Measurements from ENCODE around the gene TSNAX.
A peak's percentile ranks its signal among the peaks of the same experiment; 100 is the strongest.
"Not testable (repeated sequence)": the region's sequence is repeated elsewhere in the genome, so short reads cannot be mapped to it uniquely, and the experiment has no call there.

TSNAX gene

DNA sequence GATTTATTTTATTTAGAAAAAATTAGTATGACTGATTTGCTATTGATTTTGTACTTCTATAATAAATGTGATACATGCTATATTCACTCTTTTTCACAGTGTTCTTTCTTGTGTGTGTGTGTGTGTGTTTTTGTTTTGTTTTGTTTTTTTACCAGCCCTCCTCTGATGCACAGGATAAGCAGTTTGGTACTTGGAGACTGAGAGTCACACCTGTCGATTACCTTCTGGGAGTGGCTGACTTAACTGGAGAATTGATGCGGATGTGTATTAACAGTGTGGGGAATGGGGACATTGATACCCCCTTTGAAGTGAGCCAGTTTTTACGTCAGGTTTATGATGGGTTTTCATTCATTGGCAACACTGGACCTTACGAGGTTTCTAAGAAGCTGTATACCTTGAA, 35.9 kb downstream of the TSNAX start:
- no peak for DNase-seq

DNA sequence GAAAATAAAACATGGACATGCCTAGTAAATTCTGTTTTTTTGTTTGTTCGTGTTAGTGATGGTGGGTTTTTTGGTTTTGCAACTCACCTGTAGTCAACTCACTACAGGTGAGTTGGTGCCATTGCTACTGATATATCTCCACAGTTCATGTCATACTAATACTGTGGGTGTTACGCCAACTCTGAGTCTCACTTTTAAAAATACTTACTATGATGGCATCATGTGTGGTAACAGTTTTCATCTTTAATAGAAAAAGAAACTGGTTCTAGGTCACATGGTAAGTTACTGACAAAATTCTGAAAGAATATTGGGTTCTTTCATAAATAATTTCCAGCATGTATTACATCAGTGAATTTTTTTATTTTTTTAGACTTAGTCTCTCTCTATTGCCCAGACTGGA, 38.0 kb downstream of the TSNAX start:
- DNase-seq = no peak

DNA sequence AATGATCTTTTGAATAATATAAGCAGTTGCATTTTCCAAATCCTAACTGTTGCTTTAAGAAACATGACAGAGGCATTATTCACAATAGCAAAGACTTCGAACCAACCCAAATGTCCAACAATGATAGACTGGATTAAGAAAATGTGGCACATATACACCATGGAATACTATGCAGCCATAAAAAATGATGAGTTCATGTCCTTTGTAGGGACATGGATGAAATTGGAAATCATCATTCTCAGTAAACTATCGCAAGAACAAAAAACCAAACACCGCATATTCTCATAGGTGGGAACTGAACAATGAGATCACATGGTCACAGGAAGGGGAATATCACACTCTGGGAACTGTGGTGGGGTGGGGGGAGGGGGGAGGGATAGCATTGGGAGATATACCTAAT, 41.8 kb downstream of the TSNAX start:
- not testable (repeated sequence) for DNase-seq

DNA sequence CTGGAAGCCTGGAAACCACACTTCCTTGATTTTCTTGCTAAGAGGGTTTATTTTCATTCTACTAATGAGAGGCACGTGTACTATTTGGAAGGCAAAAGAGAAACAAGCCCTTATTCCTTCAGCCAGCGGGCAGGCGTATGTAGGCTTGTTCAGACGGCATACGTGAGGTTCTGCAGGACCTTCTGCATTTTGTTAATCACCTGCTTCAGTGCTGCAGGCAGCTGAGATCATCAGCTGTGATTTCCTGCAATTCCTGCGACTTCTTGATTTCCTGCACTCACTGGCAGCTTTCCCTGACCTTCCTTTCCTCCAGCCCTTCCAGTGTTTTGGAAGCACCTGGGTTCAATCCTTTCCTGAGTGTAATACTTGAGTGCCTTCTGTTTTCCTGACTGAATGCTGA, 43.4 kb downstream of the TSNAX start:
- no peak for DNase-seq

DNA sequence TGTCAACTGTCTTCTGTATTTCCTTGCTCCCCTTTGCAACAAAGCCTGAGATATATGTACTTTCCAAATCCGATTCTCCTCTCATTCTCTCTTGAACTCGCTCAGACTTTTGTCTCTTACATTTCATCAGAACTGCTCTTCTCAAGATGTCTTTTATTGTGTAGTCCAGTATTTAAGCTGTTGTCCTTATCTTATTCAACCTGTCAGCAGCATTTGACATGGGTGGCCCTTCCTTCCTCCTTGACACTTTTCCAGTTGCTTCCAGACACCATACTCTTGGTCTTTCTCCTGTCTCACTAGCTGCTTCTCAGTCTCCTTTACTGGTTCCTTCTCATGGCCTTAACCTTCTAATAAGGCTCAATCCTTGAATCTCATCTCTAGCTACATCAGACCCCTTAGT, 47.0 kb downstream of the TSNAX start:
- DNase-seq = no peak

DNA sequence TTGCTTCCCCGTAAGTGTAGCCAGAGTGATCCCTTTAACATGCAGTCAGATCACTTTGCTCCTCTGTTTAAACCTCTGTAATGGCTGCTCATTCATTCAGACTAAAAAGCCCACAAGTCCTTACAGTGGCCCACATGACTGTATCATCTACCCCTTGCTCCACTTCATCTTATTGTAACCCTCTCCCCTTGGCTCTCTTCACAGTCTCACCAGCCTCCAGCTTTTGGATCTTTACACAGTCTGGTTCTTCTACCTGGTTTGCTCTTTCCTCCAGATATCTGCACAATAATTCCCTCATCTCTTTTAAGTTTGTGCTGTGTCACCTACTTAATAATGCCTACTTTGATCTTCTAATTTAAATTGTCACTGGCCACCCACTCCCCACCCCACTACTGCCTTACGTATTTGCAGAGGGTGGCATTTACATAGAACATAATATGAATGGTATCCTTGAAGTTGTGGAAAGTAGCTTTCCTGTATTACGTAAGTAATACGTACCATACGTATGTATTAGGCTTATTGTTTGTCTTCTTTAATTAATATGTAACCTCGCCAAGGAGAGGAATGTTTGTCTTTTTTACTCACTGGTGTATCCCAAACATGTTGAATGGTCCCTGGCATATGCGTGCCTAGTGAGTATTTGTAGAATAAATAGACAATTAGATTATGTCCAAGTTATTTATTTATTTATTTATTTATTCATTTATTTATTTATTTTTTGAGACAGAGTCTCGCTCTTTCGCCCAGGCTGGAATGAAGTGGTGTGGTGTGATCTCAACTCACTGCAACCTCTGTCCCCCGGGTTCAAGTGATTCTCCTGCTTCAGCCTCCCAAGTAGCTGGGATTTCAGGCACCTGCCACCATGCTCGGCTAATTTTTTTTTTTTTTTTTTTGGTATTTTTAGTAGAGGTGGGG, 48.6 kb downstream of the TSNAX start:
- no peak for DNase-seq

DNA sequence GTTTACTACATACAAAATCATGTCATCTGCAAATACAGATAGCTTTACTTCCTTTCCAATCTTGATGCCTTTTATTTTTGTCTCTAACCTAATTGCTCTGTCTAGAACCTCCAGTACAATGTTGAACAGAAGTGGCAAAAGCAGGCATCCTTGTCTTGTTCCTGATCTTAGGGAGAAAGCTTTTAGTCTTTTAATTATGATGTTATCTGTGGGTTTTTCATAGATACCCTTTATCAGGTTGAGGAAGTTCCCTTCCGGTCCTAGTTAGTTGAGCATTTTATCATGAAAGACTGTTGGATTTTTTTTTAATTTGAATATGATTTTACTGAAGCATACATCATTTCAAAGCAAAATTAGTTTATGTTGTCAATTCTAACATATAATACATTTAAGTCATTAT, 52.4 kb downstream of the TSNAX start:
- no peak for DNase-seq

DNA sequence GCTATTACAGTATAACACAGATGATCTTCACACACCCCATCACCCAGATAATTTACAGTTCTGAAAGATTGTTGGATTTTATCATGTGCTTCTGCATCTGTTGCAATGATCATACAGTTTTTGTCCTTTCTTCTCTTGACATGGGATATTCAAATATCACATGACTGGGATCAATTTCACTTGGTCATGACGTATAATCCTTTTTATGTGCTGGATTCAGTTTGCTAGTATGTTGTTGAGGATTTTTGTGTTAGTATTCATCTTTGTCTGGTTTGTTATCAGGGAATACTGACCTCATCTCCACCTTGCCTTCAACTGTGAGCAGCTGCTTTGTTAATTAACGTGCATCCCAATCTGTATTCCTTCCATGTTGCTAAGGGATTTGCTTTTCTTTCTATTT, 53.4 kb downstream of the TSNAX start:
- DNase-seq = no peak

DNA sequence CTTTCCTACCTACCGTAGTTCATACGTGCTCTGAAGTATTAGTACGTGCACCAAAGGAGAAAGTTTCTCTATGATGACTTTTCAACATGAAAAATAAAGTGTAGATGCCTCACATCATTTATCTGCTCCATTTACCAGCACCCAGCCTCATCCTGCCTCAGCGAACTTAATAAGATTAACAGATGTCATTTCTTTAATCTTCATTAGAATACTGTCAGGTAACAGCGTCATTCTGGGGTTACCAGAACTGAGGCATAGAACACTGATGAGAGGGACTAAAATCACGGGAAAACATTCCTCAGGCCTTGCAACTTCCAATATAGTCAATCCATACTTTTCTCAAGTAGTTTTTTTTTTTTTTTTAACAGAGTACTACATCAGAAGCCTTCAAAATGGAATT, 54.9 kb downstream of the TSNAX start:
- DNase-seq = no peak

DNA sequence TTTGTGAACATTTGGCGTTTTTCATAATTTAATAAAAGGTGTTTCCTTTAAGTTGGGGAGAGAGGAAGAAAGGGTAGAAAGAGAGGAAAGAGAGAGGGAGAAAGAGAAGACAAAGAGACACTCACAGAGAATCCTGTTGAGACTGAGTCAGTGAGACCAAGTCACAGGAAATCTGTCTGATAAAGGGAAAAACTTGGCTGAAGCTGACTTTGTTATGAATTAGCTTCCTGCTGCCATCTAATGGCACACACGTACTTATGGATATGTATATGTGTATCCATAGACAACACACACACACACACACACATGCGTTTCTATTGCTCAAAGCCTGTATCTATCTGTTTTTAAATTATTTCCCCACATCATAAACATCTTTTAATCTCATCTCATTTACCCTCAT, 55.6 kb downstream of the TSNAX start:
- peak; percentile 69 for DNase-seq

DNA sequence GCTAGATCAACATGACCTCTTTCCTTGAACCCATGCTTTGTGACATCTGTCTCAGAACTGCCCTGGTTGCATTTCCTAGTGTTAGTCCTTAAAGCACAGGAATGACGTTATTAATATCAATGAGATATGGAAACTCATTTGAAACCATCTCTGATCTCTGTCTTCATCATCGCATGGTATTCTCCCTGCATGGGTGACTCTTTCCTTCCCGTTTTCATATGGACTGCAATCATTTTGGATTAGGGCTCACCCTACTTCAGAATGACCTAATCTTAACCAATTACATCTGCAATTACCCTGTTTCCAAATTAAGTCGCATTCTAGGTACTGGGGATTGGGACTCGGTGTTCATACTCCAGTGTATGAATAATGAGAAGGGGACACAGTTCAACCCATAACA, 56.5 kb downstream of the TSNAX start:
- DNase-seq = no peak

DNA sequence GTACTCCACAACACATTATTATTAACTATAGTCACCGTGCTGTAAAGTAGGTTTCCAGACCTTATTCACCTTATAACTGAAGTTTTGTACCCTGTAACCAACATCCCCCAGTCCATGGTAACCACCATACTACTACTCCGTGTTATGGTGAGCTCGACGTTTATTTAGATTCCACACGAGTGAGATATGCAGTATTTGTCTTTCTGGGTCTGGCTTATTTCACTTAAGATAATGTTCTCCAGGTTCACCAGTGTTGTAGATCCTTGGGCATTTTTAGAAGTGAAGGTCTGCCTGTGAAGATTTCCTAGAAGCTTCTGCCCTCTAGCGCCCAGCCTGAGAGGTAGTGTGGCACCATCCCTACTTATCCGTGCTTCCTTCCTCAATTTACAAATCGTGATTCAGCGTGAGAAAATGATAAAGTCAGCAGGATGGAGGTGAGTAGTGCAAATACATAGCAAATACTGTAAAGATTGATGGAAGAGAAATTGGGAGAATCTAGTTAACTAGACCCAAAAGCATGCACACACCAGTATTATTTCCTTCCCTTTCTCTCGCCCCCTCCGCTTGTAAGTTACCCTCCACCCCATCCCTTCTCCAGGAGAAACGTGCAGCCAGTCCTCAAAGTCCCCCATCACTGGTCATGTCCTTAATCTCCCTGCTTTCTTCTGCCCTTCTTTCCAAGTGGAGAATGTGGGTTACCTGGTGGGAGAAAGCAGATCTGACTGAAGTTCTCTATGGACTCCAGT, 62.2 kb downstream of the TSNAX start:
- DNase-seq = peak; percentile 84

DNA sequence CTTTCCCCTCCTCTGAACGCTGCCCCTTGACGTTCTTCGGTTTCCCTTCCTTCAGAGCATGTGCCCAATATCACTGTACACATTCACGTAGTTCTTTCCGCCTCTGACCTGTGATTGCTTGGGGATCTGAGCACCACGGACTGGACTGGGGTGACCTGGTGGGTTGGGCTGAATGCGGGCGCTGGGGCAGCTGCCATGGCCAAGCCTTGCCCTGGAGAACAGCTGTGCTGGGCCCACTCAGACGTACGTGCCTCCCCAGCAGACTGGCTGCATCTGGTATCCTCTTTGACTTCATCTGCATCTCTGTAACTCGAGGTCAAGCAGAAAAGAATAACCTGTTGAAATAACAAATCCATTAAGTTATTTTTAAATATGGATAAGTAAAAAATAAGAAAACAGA, 63.0 kb downstream of the TSNAX start:
- no peak for DNase-seq

DNA sequence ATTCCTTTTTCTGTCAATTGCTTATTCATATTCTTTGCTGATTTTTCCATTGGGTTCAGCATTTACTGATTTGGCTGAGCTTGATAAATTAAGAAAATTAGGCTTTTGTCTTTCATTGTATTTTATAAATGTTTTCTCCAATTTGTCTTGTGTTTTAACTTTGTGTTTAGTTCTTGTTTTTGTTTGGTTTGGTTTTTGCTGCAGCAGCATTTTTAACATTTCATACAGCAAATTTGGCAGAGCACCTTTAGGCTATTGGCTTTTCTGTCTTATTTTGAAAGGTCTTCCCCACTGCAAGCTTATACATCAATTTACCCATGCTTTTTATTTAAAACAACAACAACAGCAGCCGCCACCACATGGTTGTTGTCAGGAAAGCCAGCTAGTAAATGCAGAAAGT, 64.3 kb downstream of the TSNAX start:
- no peak for DNase-seq

DNA sequence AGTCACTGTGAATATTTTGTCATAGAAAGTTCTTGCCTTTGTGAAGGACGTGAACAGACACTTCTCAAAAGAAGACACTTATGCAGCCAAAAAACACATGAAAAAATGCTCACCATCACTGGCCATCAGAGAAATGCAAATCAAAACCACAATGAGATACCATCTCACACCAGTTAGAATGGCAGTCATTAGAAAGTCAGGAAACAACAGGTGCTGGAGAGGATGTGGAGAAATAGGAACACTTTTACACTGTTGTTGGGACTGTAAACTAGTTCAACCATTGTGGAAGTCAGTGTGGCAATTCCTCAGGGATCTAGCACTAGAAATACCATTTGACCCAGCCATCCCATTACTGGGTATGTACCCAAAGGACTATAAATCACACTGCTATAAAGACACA, 64.8 kb downstream of the TSNAX start:
- DNase-seq = not testable (repeated sequence)

DNA sequence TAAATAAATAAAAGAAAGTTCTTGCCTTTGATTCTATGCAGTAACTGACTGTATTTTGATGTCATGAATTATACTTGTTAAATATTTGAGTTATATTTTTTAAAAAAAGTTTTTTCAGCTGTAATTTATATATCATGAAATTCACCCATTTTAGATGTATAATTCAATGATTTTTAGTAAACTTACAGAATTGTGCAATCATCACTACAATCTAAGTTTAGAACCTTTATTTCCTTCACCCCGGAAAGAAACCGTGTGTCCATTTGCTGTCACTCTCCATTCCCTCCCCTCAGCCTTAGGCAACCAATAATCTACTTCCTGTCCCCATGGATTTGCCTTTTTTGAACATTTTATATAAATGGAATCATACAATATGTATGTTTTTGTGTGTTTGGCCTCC, 65.7 kb downstream of the TSNAX start:
- no peak for DNase-seq

DNA sequence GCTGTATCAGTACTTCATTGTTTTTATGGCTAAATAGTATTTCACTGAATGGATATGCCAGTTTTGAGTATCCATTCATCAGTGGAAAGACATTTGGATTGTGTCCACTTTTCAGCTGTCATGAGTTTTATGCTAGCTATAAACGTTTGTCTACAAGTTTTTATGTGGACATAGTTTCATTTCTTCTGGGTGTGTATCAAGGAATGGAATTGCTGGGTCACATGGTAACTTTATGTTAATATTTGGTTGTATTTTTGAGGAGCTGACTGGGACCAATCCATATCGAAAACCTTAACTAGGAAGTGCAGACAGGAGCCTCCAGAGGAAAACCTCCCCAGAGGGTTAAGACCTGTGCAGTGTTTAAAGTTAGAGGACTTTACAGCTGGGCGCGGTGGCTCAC, 66.3 kb downstream of the TSNAX start:
- no peak for DNase-seq

DNA sequence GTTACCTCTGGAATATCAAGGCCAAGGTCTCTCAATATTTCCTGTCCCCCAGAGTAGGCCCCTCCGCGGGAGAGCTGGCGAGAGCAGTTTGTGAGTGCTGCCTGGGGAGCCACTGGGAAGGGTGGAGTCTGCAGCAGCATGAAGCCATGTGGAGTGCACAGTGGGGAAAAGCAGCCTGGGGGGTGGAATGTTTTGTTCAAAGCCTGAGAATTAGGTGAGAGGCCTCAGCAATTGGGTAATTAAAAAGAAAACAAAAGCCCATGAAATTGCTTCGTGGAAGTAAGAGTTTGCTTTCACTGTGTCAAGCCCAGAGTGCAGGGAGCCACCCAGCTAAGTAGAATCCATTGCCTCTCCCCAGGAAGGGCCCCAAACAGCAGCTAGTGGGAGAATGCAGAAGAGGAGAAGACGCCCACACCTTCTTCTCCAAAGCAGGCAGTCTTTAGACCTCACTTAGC, 67.9 kb downstream of the TSNAX start:
- DNase-seq = no peak

DNA sequence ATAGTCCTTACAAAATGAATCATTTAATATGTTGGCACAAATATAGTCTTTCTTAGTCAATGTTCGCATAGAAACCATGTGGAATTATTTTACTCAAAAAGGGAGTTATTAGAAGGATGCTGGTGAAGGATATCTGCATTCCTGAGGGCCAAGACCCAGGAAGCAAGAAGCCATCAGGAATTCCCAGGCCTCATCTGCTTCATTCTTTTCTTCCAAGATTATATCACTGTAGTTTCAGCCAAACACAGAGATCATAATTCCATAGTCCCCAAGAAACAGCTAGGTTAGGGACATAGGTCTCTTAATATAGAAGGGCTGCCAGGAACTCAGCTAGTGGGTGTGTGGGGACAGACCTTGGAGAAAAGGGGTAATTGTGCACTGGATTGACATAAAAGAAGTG, 69.5 kb downstream of the TSNAX start:
- no peak for DNase-seq

DNA sequence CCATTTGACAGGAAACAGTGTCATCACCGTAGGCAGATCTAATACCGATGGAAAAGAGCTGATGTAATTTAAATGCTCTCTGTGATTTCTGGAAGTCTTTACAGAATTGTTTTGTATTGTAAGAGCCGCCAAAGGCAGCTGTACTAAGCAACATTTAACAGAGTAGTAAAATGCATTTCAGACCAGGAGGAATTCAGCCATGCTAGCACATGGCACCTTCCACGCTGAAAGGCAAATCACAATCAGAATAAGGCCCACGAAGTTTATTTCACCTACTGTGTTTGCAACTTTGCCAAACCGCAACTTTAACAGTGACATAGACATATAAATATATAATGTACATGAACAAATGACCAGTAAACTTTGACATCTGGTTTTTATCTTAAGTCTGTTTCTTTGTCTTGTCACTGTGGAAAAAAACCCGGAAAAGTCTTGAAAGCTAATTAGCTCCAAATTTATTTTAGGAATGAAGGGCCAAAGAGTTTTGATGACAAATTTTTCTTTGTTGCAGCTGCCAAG, 72.0 kb downstream of the TSNAX start:
- DNase-seq = no peak

DNA sequence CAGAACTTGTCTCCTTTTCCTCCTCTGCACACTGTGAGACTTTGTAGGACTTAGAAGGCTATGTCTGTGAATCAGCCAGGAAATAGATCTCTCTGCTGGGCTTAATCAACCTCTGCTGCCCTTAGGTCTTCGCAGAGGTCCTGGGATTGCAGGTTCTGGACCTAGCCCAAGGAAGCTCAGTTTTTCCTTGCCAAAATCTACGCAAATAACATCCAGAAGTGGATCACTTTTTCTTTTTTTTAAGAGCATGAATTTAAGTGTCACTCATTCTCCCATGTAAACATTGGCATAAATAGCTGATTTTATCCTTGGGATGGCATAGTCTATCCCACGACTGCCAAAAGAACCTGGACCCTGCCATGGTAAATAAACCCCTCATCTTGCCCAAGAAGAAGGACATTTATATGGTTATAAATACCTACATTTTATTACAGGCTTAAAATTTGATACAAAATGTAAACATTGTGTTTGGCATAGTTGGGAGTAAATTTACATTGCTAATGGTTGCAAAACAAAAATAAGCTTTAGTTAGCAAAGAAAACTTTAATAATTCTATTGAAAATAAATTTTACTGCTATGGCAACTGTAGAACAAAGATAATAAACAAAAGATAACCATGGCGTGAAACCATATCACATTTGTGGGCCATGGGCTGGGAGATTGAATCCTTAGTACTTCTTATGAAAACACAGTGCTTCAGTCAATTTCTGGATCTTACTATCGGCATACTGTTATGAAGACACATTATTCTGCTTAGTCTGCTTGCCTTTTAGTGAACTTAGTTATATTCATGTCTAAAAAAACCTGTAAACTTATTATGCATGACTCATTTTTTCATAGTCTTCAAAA, 73.6 kb downstream of the TSNAX start:
- DNase-seq = no peak

DNA sequence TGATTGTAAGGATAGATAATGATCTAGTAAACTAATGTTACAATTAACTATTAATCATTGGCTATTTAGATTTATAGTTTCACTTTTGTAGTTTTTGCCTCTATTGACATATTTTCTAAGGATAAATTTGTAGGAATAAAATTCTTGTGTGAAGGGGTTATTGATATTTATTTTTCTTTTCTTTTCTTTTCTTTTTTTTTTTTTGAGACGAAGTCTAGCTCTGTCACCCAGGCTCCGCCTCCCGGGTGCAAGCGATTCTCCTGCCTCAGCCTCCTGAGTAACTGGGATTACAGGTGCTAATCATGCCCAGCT, 74.2 kb downstream of the TSNAX start:
- no peak for DNase-seq

DNA sequence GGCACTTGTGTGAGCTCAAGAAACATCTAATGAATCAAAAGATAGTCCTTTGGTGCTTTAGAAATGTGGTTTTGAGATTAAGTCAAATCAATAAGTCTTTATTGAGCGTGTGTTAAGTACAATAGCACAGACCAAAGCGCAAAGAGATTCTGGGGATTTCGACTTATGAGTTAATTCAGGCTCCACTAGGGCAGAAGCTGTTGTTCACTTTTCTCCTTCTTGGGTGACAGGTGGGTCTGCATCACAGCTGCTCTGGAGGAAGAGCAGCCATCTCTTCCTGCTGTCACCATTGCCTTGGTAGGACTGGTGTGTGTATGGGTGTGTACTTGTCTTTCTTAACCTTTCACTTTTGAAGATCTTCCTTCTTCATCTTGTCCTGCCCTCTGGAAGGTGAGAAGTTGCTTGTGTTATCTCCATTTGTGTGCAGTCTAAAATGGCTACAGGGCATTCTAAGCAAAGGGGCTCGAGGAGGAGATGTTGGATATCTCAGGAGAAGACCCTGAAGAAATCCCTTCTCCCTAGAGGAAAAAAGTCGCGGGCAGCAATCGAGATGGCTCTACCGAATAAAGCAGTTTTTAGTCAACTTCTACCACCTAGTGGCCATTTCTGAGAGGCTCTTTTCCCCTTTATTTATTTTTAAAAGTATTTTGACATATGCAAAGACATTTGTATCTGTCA, 75.3 kb downstream of the TSNAX start:
- DNase-seq = peak; percentile 85
